GM18499 (cell line): ENCODE data around the gene TRABD2B.

Experiments used
- ATAC-seq: cut with Tn5 transposase; IDR thresholded peaks from one replicate; pipeline ENCODE4 v1.9.1; 2021; ENCODE audit warnings: moderate number of reproducible peaks; ENCODE audit not compliant: insufficient read depth, unreplicated experiment

Gene TRABD2B

DNA sequence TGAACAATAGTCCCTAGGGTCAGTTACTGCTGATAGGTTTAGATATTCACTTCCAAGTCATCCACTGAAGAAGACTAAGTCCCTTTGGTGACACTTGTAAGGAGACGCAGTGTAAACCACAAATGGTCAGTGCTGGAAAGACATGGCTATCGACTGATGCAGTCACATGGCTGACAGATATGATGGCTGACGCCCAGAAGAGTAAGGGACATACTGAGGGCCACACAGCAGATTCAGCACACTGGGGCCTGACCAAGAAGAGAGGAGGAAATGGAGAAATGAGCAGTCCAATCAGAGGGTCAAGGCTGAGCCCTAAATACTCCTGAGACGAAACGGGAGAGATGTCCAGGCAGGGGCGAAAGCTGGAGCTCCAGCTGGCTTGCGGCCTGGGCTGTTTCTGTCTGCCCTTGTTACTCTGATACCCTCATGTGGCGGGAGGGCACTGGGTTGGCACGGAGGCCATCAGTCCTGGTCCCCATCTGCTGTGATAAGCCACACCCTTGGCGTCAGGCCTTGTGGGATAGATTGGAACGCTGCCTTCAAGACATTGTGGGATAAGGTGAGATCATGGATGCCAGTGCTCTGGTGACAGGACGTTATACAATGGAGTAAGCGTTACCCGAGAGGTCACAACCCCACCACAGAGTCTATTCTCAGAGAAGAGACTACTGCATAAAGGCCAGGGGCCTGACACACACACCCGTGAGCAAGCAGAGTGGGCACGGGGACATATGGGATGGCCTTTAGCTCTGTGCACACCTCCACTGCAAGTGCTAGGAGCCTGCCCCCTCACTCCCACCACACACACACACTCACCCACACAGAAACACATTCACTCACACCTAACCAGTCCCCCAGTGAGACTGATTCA is 158.4 kb downstream of the TRABD2B start:
- ATAC-seq: no peak

DNA sequence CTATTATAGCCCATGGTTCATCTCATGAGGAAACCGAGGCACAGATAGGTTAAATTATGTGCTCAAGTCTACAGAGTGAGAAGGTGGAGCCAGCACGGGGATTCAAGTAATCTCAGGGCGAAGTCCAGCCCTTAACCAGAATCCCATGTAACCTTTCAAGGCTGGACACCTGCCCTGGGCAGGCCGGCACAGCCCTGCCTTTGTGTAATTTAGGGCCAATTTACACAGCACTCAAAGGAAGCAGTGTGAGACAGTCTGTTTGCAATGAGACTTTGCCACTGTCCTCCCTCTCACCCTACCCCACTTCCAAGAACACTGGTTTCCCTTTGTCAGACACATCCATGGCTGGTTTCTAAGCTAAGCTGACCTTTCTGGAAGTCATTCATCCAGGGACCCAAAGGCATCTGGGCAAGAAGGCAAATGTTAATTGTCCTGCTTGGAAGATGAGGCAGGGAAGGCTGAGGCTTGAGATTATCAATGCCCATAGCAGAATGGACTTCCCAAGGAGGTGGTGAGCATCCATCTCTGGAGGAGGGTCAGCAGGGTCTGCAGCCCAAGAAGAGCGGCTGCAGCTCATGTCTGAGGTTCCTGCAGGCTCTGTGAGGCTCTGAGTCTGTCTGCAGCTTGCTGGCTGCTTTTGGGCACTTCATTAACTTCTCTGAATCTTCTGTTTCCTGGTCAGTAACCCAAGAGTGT is 159.2 kb downstream of the TRABD2B start:
- no peak for ATAC-seq

- ATAC-seq: no peak
These were observed 159.9 kb downstream of the TRABD2B start for GRCh38 chr1:47837056-47837830.

GRCh38 chr1:47835409-47835808 is 161.8 kb downstream of the TRABD2B start:
- ATAC-seq: no peak

- no peak for ATAC-seq
These were observed 162.9 kb downstream of the TRABD2B start for GRCh38 chr1:47834326-47834725.

GRCh38 chr1:47830641-47831333 is 166.4 kb downstream of the TRABD2B start:
- ATAC-seq: no peak

DNA sequence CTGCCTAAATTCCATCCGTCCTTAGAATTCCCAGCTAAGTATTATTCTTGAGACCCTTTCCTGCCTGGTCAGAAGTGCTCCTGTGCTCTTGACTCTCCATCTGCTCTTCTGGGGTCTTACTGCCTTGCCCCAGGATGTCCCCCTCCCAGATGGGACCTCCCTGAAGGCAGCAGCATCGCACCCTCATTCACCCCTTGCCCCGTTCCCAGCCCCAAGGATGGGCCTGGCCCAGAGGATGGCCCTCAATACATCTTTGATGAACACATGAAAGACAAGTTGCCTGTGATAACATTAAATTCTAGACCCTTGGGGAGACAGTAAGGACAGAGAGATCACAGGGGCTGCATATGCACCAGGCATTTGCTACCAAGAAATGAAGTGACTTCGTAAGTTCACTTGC is 167.2 kb downstream of the TRABD2B start:
- ATAC-seq: no peak

DNA sequence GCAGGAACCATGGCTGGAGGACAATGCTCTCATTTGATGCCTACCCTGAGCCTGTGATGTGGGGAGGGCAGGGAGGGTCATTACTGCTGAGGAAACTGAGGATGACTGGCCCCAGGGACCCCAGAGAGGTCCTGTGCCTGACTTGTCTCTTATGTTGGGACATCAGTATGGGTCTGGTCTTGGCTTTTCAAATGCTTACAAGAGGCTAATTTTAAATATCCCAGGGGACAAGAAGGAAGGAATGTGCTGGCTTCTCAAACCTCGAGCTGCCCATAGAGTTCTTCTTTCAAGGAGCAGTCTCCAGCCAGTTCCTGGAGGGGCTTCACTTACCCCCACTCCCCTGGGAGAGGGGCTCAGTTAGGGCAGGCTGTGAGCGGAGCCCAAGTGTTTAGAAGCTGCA is 168.2 kb downstream of the TRABD2B start:
- no peak for ATAC-seq

DNA sequence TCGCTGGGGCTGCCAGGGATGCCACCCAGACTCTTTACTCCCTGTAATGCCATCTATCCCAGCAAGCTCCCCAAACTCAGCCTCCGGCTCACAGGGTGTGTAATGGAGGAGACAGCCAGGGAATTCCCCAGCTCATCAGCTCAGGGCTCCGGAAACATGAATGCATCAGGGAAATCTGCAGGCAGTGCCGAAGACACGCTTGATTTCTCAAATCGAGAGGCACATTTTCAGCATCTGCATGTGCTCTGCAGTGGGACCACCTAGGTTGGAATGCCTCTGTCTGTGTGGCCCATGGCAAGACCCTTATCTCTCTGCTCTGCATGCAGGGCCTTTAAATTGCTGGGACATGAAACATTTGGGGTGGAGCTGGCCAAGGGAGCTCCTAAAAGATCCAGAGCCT is 170.1 kb downstream of the TRABD2B start:
- ATAC-seq: no peak

DNA sequence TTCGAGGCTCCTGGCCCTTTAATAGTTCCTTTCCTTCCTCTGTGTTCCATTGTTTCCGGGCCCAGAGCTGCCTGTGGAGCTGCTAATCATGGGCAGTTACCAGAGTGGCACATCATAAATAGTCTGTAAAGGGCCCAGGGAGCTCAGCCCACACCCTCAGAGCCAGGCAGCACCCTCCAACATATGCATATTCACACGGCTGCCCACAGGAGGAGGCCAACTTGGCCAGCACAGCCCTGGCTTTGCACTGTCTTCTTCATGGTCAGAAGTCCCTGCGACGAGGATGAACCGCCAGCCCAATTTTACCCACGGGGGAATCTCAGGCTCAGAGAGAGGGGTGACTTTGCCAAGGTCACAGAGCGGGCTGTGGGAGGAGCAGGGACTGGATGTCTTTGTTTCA is 172.5 kb downstream of the TRABD2B start:
- ATAC-seq: no peak

DNA sequence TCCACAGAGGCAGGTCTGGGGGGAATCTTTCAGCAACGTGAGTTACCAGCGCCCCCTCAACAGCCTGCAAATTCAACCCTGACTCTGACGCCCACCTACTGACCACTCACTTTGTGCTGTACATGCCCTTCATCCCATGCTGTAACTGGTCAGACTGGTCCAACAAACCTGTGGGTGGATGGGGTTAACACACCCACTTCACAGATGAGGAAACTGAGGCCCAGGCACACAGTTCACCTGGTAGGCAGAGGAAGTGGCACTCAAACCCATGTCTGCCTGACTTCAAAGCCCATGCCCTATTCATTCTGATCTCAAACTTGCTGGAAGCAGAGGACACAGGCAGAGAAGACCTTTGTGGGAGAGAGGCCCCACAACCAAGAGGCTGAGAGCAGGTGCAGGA is 172.9 kb downstream of the TRABD2B start:
- ATAC-seq: no peak

DNA sequence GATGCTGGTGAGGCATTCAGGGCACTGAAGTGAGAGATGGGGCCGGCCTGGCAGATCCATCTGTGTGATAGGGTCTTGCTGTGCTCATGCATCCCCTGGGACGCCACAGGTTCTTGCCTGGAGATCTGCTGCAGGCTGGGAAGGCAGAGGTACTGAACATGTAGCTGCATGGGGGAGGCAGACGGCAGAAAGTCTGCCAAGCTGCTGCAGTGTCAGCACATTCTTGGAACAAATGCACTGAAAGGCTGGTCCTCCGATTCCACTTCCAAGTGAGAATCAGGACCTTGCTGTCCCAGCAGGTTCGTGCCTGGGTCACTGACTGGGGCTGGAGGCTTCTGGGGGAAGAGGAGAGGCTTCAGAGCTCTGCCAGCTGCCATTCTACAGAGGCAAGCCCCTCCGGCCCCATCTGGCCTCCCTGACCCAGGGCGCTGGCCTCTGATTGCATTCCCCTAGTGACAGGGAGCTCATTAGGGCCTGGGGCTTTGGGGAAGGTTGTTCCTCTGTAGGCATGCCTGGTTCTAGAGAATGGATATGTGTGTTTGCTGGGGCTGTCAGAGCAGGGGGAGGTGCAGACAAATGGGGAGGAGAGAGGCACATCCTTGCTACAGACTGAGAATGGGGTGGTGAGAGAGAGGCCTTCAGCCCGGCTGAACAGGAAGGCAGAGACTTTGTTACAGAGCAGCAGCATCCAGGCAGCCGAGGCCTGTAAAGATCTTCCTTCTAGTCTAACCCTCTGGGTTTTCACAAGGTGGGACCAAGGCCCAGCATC is 174.0 kb downstream of the TRABD2B start:
- no peak for ATAC-seq

GRCh38 chr1:47821760-47822159 is 175.4 kb downstream of the TRABD2B start:
- ATAC-seq: no peak

GRCh38 chr1:47819574-47819888 is 177.7 kb downstream of the TRABD2B start:
- ATAC-seq: no peak

DNA sequence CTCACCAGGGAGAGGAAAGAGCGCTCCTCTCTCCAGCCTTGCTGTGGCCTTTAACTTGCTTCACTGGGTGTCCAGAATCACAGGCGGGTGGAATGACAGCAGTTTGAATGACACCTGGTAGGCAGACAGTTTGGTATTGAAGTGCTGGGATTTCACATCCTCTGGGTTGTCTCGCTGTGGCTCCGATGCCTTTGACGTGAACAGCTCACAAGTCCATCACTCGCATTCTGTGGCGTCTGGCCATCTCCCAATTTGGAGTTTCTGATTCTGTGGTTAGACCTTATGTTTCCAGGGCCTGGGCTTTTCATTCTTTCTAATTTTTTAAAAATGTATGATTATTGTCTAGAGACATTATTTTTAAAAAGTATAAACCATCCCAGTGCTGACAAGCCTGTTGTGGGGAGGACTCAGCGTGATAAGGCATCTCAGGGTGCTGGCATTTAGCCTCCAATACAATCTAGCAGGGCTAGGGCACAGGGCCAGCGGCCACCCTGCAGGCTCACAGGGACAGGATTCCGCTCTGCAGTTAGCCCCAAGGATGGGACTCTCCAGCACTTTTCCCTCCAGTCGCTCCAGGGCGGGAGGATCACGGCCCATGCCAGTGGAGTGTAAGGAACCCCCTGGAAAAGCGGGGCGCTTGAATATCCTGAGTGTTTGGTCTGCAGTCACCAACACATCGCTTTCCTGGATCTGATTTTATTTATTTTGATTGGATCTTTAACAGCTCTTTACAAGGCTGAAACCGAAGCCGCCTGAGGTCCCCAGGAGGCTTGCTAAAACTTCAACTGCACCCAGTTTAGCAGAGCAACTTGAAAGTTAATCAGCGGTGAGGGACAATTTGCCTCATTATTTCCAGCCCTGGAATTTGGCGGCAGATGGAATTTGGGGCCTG is 178.3 kb downstream of the TRABD2B start:
- ATAC-seq: no peak

- no peak for ATAC-seq
These were observed 179.3 kb downstream of the TRABD2B start for GRCh38 chr1:47817861-47818260.

DNA sequence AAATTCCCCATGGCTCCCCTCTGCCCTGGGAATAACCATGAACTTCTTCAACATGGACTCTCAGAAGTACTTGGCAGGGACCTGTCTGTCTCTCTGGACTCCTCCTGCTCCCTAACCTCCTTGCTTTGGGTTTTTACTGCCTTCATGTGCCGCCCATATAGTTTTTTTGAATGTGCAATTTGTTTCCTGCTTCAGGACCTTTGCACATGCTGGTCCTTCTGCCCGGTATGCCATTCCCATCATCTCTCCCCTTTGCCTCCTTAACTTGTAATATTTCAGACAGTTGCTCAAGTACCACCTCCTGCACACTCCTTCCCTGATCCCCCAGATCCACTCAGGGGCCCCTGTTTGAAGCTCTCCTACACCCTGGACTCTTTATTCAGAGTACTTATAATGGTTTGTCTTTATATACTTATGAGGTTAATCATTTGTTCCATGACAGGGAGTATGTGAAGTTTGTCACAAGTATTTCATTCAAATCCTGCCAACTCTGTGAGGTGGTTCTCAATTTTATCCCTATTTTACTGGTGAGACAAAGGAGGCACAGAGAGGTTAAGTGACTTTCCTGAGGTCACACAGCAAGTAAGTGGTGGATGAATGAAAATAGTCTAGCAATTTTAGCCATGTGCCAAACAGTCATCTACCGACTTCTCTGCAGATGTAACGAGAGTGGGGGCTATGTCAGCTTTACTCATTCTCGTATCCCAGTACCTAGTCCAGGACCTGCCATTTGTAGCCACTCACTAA is 180.7 kb downstream of the TRABD2B start:
- ATAC-seq: no peak
